ENCODE results near the gene B3GLCT.

DNA sequence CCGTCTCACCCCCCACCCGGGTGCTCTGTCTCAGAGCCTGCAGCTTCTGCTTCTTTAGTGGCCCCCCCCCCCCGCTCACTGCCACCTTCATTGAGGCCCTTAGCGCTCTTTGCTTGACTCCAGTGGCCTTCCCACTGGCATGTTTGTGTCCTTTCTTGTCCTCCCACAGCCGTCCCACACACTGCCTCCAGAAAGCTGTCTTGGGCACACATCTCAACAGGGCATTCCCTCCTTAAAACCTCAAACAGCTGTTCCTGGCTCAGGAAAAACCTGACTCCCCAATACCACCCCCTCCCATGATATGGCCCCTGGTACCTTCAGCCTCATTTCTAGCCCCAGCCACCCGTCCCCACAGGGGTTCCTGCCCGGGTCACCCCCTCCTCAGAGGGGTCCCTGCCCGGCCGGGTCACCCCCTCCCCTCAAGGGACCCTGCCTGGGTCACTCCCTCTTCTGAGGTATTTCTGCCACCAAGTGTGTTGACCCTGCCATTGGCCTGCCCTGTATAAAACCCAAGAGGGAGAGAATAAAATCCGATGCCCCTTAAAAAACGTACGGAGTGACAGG lies 8.9 kb downstream of the B3GLCT start:
- TF ChIP-seq, protein P1, sequence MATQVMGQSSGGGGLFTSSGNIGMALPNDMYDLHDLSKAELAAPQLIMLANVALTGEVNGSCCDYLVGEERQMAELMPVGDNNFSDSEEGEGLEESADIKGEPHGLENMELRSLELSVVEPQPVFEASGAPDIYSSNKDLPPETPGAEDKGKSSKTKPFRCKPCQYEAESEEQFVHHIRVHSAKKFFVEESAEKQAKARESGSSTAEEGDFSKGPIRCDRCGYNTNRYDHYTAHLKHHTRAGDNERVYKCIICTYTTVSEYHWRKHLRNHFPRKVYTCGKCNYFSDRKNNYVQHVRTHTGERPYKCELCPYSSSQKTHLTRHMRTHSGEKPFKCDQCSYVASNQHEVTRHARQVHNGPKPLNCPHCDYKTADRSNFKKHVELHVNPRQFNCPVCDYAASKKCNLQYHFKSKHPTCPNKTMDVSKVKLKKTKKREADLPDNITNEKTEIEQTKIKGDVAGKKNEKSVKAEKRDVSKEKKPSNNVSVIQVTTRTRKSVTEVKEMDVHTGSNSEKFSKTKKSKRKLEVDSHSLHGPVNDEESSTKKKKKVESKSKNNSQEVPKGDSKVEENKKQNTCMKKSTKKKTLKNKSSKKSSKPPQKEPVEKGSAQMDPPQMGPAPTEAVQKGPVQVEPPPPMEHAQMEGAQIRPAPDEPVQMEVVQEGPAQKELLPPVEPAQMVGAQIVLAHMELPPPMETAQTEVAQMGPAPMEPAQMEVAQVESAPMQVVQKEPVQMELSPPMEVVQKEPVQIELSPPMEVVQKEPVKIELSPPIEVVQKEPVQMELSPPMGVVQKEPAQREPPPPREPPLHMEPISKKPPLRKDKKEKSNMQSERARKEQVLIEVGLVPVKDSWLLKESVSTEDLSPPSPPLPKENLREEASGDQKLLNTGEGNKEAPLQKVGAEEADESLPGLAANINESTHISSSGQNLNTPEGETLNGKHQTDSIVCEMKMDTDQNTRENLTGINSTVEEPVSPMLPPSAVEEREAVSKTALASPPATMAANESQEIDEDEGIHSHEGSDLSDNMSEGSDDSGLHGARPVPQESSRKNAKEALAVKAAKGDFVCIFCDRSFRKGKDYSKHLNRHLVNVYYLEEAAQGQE (IDR thresholded peaks at IDR 0.05; ENCODE audit: borderline replicate concordance), result no peak
- TF ChIP-seq, protein P2, sequence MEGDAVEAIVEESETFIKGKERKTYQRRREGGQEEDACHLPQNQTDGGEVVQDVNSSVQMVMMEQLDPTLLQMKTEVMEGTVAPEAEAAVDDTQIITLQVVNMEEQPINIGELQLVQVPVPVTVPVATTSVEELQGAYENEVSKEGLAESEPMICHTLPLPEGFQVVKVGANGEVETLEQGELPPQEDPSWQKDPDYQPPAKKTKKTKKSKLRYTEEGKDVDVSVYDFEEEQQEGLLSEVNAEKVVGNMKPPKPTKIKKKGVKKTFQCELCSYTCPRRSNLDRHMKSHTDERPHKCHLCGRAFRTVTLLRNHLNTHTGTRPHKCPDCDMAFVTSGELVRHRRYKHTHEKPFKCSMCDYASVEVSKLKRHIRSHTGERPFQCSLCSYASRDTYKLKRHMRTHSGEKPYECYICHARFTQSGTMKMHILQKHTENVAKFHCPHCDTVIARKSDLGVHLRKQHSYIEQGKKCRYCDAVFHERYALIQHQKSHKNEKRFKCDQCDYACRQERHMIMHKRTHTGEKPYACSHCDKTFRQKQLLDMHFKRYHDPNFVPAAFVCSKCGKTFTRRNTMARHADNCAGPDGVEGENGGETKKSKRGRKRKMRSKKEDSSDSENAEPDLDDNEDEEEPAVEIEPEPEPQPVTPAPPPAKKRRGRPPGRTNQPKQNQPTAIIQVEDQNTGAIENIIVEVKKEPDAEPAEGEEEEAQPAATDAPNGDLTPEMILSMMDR (IDR thresholded peaks at IDR 0.05; ENCODE audit: poor library complexity, severe bottlenecking), result no peak
- TF ChIP-seq EZH2 (IDR thresholded peaks at IDR 0.05; ENCODE audit: borderline replicate concordance, insufficient read depth, low read length, poor library complexity, severe bottlenecking) (no peak), SMC3 (conservative IDR thresholded peaks at IDR 0.05; ENCODE audit: poor library complexity) (no peak)
